Measurements from ENCODE around the gene ABCC5.

Gene ABCC5

GRCh38 chr3:183962807-183963206 is 54.9 kb downstream of the ABCC5 start:
- H2BK5ac ChIP-seq (ENCODE audit: low read depth, low read length, poor library complexity, severe bottlenecking), result no peak overlapping the region
- H2AFZ ChIP-seq (ENCODE audit: low read depth, low read length), result no peak overlapping the region
- 78% methylated on average over 3 of the region's 3 CpGs for WGBS
- no peak overlapping the region for H2BK120ac ChIP-seq (ENCODE audit: low read depth, low read length)
- no peak overlapping the region for H2AK5ac ChIP-seq (ENCODE audit: low read length, severe bottlenecking)
- H4K8ac ChIP-seq (ENCODE audit: low read length), result no peak overlapping the region
- H3K27ac ChIP-seq (ENCODE audit: low read length, poor library complexity, severe bottlenecking), result no peak overlapping the region
- peaks cover 1% of the 10 kb centered on the region for H3K79me1 ChIP-seq (replicated peaks; ENCODE audit: low read length, poor library complexity, severe bottlenecking)
- no peak overlapping the region for H2BK15ac ChIP-seq (ENCODE audit: low read depth, poor library complexity, severe bottlenecking)
- no peaks in the 10 kb centered on the region for H3K27me3 ChIP-seq (ENCODE audit: control insufficient read depth in 1 of 2, insufficient read depth in 1 of 2, low read length in 2 of 2)
- no peak overlapping the region for H4K91ac ChIP-seq (ENCODE audit: low read length)
- no peak overlapping the region for H2BK12ac ChIP-seq (ENCODE audit: low read length in 2 of 2)
- no peak for DNase-seq
- H3K9me3 ChIP-seq (ENCODE audit: control insufficient read depth, low read length), result no peaks in the 10 kb centered on the region
- peaks cover 43 to 88% of the 10 kb centered on the region in 2 experiments for H3K36me3 ChIP-seq (ENCODE audit: control insufficient read depth in 1 of 2, insufficient read depth in 2 of 2, low read depth in 1 of 2, low read length in 2 of 2)
- no peak overlapping the region for H3K14ac ChIP-seq (ENCODE audit: low read length in 2 of 2)
- H3K9ac ChIP-seq (ENCODE audit: low read length), result no peak overlapping the region
- H3K4me3 ChIP-seq (ENCODE audit: insufficient read depth in 1 of 2, low read depth in 1 of 2, low read length in 2 of 2), result no peak overlapping the region
- no peak overlapping the region for H3K18ac ChIP-seq (ENCODE audit: low read depth in 1 of 2, low read length in 2 of 2)
- H3K4me2 ChIP-seq (ENCODE audit: low read length, poor library complexity, severe bottlenecking), result no peak overlapping the region
- no peak overlapping the region for H3K23ac ChIP-seq (ENCODE audit: low read length in 2 of 2)
- H3K4ac ChIP-seq (ENCODE audit: low read depth in 1 of 2, low read length in 2 of 2), result no peak overlapping the region
- H3K4me1 ChIP-seq (ENCODE audit: control insufficient read depth, insufficient read depth, low read depth, low read length), result no peaks in the 10 kb centered on the region

GRCh38 chr3:183959214-183959613 is 58.5 kb downstream of the ABCC5 start:
- Histone ChIP-seq H3K4me3 (ENCODE audit: insufficient read depth in 1 of 2, low read depth in 1 of 2, low read length in 2 of 2) (no peak overlapping the region), H3K4me2 (ENCODE audit: low read length, poor library complexity, severe bottlenecking) (no peak overlapping the region), H2BK5ac (ENCODE audit: low read depth, low read length, poor library complexity, severe bottlenecking) (no peak overlapping the region), H3K27ac (ENCODE audit: low read length, poor library complexity, severe bottlenecking) (no peak overlapping the region), H2AFZ (ENCODE audit: low read depth, low read length) (no peak overlapping the region), H2BK15ac (ENCODE audit: low read depth, poor library complexity, severe bottlenecking) (no peak overlapping the region), H3K18ac (ENCODE audit: low read depth in 1 of 2, low read length in 2 of 2) (no peak overlapping the region), H3K9me3 (ENCODE audit: control insufficient read depth, low read length) (no peaks in the 10 kb centered on the region), H3K79me1 (replicated peaks; ENCODE audit: low read length, poor library complexity, severe bottlenecking) (no peaks in the 10 kb centered on the region), H4K91ac (ENCODE audit: low read length) (no peak overlapping the region), H3K27me3 (ENCODE audit: control insufficient read depth in 1 of 2, insufficient read depth in 1 of 2, low read length in 2 of 2) (no peaks in the 10 kb centered on the region), H2BK12ac (ENCODE audit: low read length in 2 of 2) (no peak overlapping the region), H3K23ac (ENCODE audit: low read length in 2 of 2) (no peak overlapping the region), H3K4ac (ENCODE audit: low read depth in 1 of 2, low read length in 2 of 2) (no peak overlapping the region), H2BK120ac (ENCODE audit: low read depth, low read length) (no peak overlapping the region), H4K8ac (ENCODE audit: low read length) (no peak overlapping the region), H3K36me3 (ENCODE audit: control insufficient read depth in 1 of 2, insufficient read depth in 2 of 2, low read depth in 1 of 2, low read length in 2 of 2) (peaks cover 33 to 78% of the 10 kb centered on the region in 2 experiments), H3K4me1 (ENCODE audit: control insufficient read depth, insufficient read depth, low read depth, low read length) (no peaks in the 10 kb centered on the region), H2AK5ac (ENCODE audit: low read length, severe bottlenecking) (no peak overlapping the region), H3K14ac (ENCODE audit: low read length in 2 of 2) (no peak overlapping the region), H3K9ac (ENCODE audit: low read length) (no peak overlapping the region)
- no peak for DNase-seq
- WGBS, result 75% methylated on average over 3 of the region's 4 CpGs

- no peak overlapping the region for H3K14ac ChIP-seq (ENCODE audit: low read length in 2 of 2)
- H3K4me3 ChIP-seq (ENCODE audit: insufficient read depth in 1 of 2, low read depth in 1 of 2, low read length in 2 of 2), result no peak overlapping the region
- no peak overlapping the region for H3K27ac ChIP-seq (ENCODE audit: low read length, poor library complexity, severe bottlenecking)
- H3K4me2 ChIP-seq (ENCODE audit: low read length, poor library complexity, severe bottlenecking), result no peak overlapping the region
- H2AK5ac ChIP-seq (ENCODE audit: low read length, severe bottlenecking), result no peak overlapping the region
- no peaks in the 10 kb centered on the region for H3K4me1 ChIP-seq (ENCODE audit: control insufficient read depth, insufficient read depth, low read depth, low read length)
- H4K91ac ChIP-seq (ENCODE audit: low read length), result no peak overlapping the region
- H3K27me3 ChIP-seq (ENCODE audit: control insufficient read depth in 1 of 2, insufficient read depth in 1 of 2, low read length in 2 of 2), result no peaks in the 10 kb centered on the region
- WGBS, result 97% methylated on average over 3 of the region's 4 CpGs
- H3K9me3 ChIP-seq (ENCODE audit: control insufficient read depth, low read length), result no peaks in the 10 kb centered on the region
- H2BK15ac ChIP-seq (ENCODE audit: low read depth, poor library complexity, severe bottlenecking), result no peak overlapping the region
- no peak overlapping the region for H3K23ac ChIP-seq (ENCODE audit: low read length in 2 of 2)
- H2BK5ac ChIP-seq (ENCODE audit: low read depth, low read length, poor library complexity, severe bottlenecking), result no peak overlapping the region
- H2BK12ac ChIP-seq (ENCODE audit: low read length in 2 of 2), result no peak overlapping the region
- peaks cover 33 to 75% of the 10 kb centered on the region in 2 experiments for H3K36me3 ChIP-seq (ENCODE audit: control insufficient read depth in 1 of 2, insufficient read depth in 2 of 2, low read depth in 1 of 2, low read length in 2 of 2)
- no peak overlapping the region for H3K18ac ChIP-seq (ENCODE audit: low read depth in 1 of 2, low read length in 2 of 2)
- H3K9ac ChIP-seq (ENCODE audit: low read length), result no peak overlapping the region
- no peak overlapping the region for H2BK120ac ChIP-seq (ENCODE audit: low read depth, low read length)
- H3K4ac ChIP-seq (ENCODE audit: low read depth in 1 of 2, low read length in 2 of 2), result no peak overlapping the region
- DNase-seq, result no peak
- no peaks in the 10 kb centered on the region for H3K79me1 ChIP-seq (replicated peaks; ENCODE audit: low read length, poor library complexity, severe bottlenecking)
- no peak overlapping the region for H4K8ac ChIP-seq (ENCODE audit: low read length)
- H2AFZ ChIP-seq (ENCODE audit: low read depth, low read length), result no peak overlapping the region
These were observed 58.9 kb downstream of the ABCC5 start for GRCh38 chr3:183958775-183959174.

- DNase-seq, result no peak
- Histone ChIP-seq H3K14ac (ENCODE audit: low read length in 2 of 2) (no peak overlapping the region), H3K9me3 (ENCODE audit: control insufficient read depth, low read length) (no peaks in the 10 kb centered on the region), H4K8ac (ENCODE audit: low read length) (no peak overlapping the region), H2AFZ (ENCODE audit: low read depth, low read length) (no peak overlapping the region), H3K9ac (ENCODE audit: low read length) (no peak overlapping the region), H3K27ac (ENCODE audit: low read length, poor library complexity, severe bottlenecking) (no peak overlapping the region), H3K4ac (ENCODE audit: low read depth in 1 of 2, low read length in 2 of 2) (no peak overlapping the region), H2BK5ac (ENCODE audit: low read depth, low read length, poor library complexity, severe bottlenecking) (no peak overlapping the region), H3K79me1 (replicated peaks; ENCODE audit: low read length, poor library complexity, severe bottlenecking) (no peaks in the 10 kb centered on the region), H2BK120ac (ENCODE audit: low read depth, low read length) (no peak overlapping the region), H3K27me3 (ENCODE audit: control insufficient read depth in 1 of 2, insufficient read depth in 1 of 2, low read length in 2 of 2) (no peaks in the 10 kb centered on the region), H3K36me3 (ENCODE audit: control insufficient read depth in 1 of 2, insufficient read depth in 2 of 2, low read depth in 1 of 2, low read length in 2 of 2) (peaks cover 32 to 75% of the 10 kb centered on the region in 2 experiments), H2BK15ac (ENCODE audit: low read depth, poor library complexity, severe bottlenecking) (no peak overlapping the region), H3K18ac (ENCODE audit: low read depth in 1 of 2, low read length in 2 of 2) (no peak overlapping the region), H3K23ac (ENCODE audit: low read length in 2 of 2) (no peak overlapping the region), H3K4me2 (ENCODE audit: low read length, poor library complexity, severe bottlenecking) (no peak overlapping the region), H3K4me3 (ENCODE audit: insufficient read depth in 1 of 2, low read depth in 1 of 2, low read length in 2 of 2) (no peak overlapping the region), H2BK12ac (ENCODE audit: low read length in 2 of 2) (no peak overlapping the region), H2AK5ac (ENCODE audit: low read length, severe bottlenecking) (no peak overlapping the region), H4K91ac (ENCODE audit: low read length) (no peak overlapping the region), H3K4me1 (ENCODE audit: control insufficient read depth, insufficient read depth, low read depth, low read length) (no peaks in the 10 kb centered on the region)
- WGBS, result 100% methylated on average over 1 of the region's 3 CpGs
These were observed 59.5 kb downstream of the ABCC5 start for GRCh38 chr3:183958226-183958625.
